Esophagus muscularis mucosa (tissue), 4 donors: Measurements from ENCODE around the gene BCL7C. TPM values are rescaled to one million over a fixed set of nuclear protein-coding genes. Genes with fewer than 3 reads are reported as not detected.

ENCODE experiments used
- DNase-seq: peaks from one replicate; pipeline ENCODE4 v3.0.0-alpha.2; 2017; ENCODE audit errors: extremely low spot score
- H3K27ac ChIP-seq, 4 donors: fragments of 200-600 bp; sonication (generic); replicated peaks in 1 of 4; 1 replicate in 3 of 4; 2 replicates in 1 of 4; pipeline ENCODE4 v1.5.1; 2016 to 2019; ENCODE audit warnings: mild to moderate bottlenecking in 1 of 4
- H3K27me3 ChIP-seq, 4 donors: fragments of 200-600 bp; sonication (generic); one replicate each; pipeline versions ENCODE4 v1.5.1 to v1.6.0; 2016 to 2019
- H3K36me3 ChIP-seq, 4 donors: fragments of 200-600 bp; sonication (generic); one replicate each; pipeline ENCODE4 v1.5.1; 2016 to 2019
- H3K4me1 ChIP-seq, 4 donors: fragments of 200-600 bp; sonication (generic); one replicate each; pipeline ENCODE4 v1.5.1; 2016 to 2019
- H3K4me3 ChIP-seq, 4 donors: fragments of 200-600 bp; sonication (generic); 1 replicate in 2 of 4; 2 replicates in 2 of 4; pipeline ENCODE4 v1.5.1; 2016 to 2019; ENCODE audit warnings: mild to moderate bottlenecking in 4 of 4, moderate library complexity in 1 of 4
- H3K9me3 ChIP-seq, 4 donors: fragments of 200-600 bp; sonication (generic); 1 replicate in 3 of 4; 2 replicates in 1 of 4; pipeline ENCODE4 v1.5.1; 2016 to 2019
- EP300 ChIP-seq: sonication (generic); formaldehyde crosslinking; IDR thresholded peaks from one replicate; pipeline ENCODE4 v1.6.1; 2017; ENCODE audit warnings: antibody characterized with exemption
- POLR2A ChIP-seq: fragments of 450-650 bp; IDR thresholded peaks from one replicate; pipeline ENCODE4 v1.6.1; 2017; ENCODE audit warnings: antibody characterized with exemption, moderate library complexity, mild to moderate bottlenecking, low read depth
- POLR2AphosphoS5 ChIP-seq, 2 donors: sonication (generic); formaldehyde crosslinking; IDR thresholded peaks; one replicate each; pipeline ENCODE4 v1.6.1; 2017; ENCODE audit warnings: antibody characterized with exemption in 2 of 2
- WGBS: methylation state at CpG from one replicate; pipeline ENCODE4 v1.1.5; 2018; 5-methylcytosine and 5-hydroxymethylcytosine counted together
- intact Hi-C: fragments of 100-400 bp; cut with DNase I; formaldehyde crosslinking; loops from one replicate; pipeline ENCODE4 v1.15.1; 2023
- total RNA-seq, 4 donors: library from RNA; depleted of rRNA; stranded (reverse); fragments of >200 nt; gene quantifications; one replicate each; pipeline versions ENCODE4 v1.1.0 to v1.2.1, GENCODE V29; 2016
- TF ChIP-seq, protein P1 (sequence below), 3 experiments: fragments of 200-600 bp in 2 of 3; fragments of 450-650 bp in 1 of 3; sonication (generic) in 2 of 3; IDR thresholded peaks; one replicate each; pipeline ENCODE4 v1.5.1; 2017 to 2019; ENCODE audit warnings: antibody characterized with exemption in 3 of 3, mild to moderate bottlenecking in 2 of 3, moderate library complexity in 1 of 3

BCL7C gene
- total RNA-seq, 4 donors from 2014 or later: 42.1 to 57.9 (median 45.5) TPM

DNA sequence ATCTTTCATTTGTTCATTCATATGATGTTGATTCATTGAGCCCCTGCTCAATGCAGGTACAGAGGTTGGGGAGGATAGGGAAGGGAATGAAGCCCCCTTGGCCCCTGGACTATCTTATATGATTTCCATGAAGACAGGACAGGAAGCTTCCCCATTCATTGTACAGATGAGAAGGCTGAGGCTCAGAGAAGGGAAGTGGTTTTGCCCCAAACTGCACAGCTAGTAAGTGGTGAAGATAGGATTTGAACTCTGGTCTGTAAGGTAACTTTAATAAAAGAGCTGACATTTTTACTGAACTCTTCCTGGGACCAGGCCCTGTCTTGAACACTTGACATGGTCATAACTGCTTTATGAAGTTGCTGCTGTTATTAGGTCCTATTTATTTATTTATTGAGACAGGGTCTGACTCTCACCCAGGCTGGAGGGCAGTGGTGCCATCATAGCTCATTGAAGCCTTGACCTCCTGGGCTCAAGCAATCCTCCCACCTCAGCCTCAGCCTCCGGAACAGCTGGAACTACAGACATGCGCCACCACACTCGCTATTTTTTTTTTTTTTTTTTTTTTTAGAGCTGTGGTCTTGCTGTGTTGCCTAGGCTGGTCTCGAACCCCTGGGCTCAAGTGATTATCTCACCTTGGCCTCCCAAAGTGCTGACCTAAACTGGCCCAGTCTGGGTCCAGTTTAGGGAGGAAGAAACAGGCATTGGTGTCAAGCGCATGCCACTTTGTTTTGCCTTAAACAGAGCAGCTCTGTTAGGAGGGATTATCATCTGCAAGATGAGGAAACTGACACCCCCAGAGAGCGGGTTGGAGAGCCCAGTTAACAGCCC lies 7.5 kb upstream of the BCL7C start:
- 37% methylated on average over 6 of the region's 6 CpGs for WGBS
- intact Hi-C loops: loop anchor here (2.0 kb wide), 1 partner anchor 57 kb away; no protein-coding TSS in a partner anchor
- TF ChIP-seq EP300 (no peak), POLR2AphosphoS5 (IDR thresholded peaks at IDR 0.05) (no peak), POLR2A (no peak)
- TF ChIP-seq, protein P1, sequence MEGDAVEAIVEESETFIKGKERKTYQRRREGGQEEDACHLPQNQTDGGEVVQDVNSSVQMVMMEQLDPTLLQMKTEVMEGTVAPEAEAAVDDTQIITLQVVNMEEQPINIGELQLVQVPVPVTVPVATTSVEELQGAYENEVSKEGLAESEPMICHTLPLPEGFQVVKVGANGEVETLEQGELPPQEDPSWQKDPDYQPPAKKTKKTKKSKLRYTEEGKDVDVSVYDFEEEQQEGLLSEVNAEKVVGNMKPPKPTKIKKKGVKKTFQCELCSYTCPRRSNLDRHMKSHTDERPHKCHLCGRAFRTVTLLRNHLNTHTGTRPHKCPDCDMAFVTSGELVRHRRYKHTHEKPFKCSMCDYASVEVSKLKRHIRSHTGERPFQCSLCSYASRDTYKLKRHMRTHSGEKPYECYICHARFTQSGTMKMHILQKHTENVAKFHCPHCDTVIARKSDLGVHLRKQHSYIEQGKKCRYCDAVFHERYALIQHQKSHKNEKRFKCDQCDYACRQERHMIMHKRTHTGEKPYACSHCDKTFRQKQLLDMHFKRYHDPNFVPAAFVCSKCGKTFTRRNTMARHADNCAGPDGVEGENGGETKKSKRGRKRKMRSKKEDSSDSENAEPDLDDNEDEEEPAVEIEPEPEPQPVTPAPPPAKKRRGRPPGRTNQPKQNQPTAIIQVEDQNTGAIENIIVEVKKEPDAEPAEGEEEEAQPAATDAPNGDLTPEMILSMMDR (IDR thresholded peaks at IDR 0.05): no peak
- H3K36me3 ChIP-seq: peaks cover 0 to 4% (median 0%) of the 10 kb centered on the region in 4 donors
- DNase-seq: no peak
- H3K4me1 ChIP-seq: peaks cover 10 to 44% (median 35%) of the 10 kb centered on the region in 4 donors
- peak overlapping the region; percentile 84 to 91 (median 89) for H3K27ac ChIP-seq
- no peaks in the 10 kb centered on the region for H3K9me3 ChIP-seq
- H3K27me3 ChIP-seq: no peaks in the 10 kb centered on the region
- H3K4me3 ChIP-seq: peak overlapping the region; percentile 63 to 68 (median 65)

DNA sequence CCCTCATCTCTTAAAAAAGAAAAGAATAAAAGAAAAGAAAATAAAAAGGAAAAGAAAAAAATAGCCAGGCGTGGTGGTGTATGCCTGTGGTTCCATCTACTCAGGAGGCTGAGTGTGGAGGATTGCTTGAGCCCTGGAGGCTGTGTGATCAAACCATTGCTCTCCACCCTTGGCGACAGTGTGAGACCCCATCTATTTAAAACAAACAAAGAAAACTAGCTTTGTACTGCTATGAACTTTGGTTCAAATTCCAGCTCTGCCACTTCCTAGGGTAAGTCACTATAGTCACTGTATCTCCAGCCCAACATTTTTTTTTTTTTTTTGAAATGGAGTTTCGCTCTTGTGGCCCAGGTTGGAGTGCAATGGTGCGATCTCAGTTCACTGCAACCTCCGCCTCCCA lies 6.7 kb upstream of the BCL7C start:
- Histone ChIP-seq H3K27me3 (no peaks in the 10 kb centered on the region), H3K36me3 (peaks cover 0 to 4% (median 0%) of the 10 kb centered on the region in 4 donors), H3K4me3 (no peak overlapping the region), H3K9me3 (no peaks in the 10 kb centered on the region), H3K27ac (no peak overlapping the region), H3K4me1 (peaks cover 17 to 51% (median 43%) of the 10 kb centered on the region in 4 donors)
- TF ChIP-seq EP300 (no peak), POLR2AphosphoS5 (IDR thresholded peaks at IDR 0.05) (no peak), POLR2A (no peak)
- TF ChIP-seq, protein P1 (IDR thresholded peaks at IDR 0.05): no peak
- 93% methylated on average over 5 of the region's 5 CpGs for WGBS
- no peak for DNase-seq
- intact Hi-C loops: loop anchor here (2.0 kb wide), 1 partner anchor 56 kb away; no protein-coding TSS in a partner anchor

DNA sequence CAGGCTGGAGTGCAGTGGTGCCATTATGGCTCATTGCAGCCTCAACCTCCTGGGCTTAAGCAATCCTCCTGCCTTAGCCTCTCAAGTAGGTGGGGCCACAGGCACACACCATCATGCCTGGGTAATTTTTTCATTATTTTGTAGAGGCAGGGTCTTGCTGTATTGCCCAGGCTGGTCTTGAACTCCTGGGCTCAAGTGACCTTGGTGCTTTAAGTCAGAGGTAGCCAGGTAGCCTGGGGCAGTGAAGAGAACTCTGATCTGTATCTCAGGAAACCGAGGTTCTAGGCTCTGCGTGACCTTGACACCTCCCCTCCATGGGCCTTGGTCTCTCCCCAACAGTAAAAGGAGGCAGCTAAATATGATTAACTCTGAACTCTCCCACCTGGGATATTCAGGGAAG lies 5.9 kb upstream of the BCL7C start:
- H3K4me3 ChIP-seq: no peak overlapping the region
- H3K9me3 ChIP-seq: no peaks in the 10 kb centered on the region
- H3K27ac ChIP-seq: no peak overlapping the region
- TF ChIP-seq EP300 (no peak), POLR2AphosphoS5 (IDR thresholded peaks at IDR 0.05) (no peak), POLR2A (no peak)
- TF ChIP-seq, protein P1 (IDR thresholded peaks at IDR 0.05): no peak
- H3K27me3 ChIP-seq: no peaks in the 10 kb centered on the region
- peaks cover 0 to 4% (median 0%) of the 10 kb centered on the region in 4 donors for H3K36me3 ChIP-seq
- 60% methylated on average over 1 of the region's 2 CpGs for WGBS
- H3K4me1 ChIP-seq: peaks cover 25 to 57% (median 50%) of the 10 kb centered on the region in 4 donors
- DNase-seq: no peak
- intact Hi-C loops: loop anchor here (2.0 kb wide), 1 partner anchor 55 kb away; no protein-coding TSS in a partner anchor

DNA sequence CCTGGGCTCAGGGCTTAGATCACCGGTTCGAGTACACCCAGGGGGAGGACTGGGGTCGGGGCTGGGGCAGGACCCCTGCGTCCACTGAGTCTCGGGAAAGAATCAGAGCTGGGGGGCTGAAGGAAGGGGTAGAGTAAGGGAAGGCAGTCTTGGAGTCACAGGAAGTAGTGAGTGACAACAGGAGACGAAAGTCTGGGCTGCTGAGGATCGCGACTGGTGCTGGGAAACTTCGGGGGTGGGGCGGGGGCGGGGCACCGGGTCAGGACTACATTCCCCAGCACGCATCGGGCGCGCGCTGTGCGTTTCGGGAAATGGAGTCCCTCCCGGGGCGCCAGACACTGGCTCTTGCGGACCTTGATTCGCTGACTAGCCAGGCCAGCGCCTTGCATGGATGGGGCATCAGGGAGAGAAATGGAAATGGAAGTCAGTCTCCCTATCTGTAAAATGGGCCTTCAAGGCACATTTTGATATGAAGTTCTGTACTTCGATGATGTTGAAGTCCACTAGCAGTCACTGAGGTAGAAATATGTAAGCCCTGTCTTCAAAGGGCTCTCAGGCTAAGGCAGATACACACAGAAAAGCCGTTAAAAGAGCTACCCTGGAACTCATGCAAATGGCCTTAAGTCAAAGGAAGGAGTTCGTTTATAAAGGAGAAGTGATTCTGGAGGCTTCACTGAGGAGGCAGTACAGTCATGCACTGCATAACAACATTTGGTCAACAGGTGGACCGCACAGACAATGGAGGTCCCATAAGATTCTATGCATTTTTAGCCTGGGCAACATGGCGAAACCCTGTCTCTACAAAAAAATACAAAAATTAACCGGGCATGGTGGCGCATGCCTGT lies 3.2 kb upstream of the BCL7C start:
- 38% methylated on average over 13 of the region's 31 CpGs for WGBS
- Histone ChIP-seq H3K4me3 (peak overlapping the region; percentile 63 to 71 (median 68)), H3K9me3 (no peaks in the 10 kb centered on the region), H3K4me1 (peaks cover 35 to 61% (median 55%) of the 10 kb centered on the region in 4 donors), H3K36me3 (peaks cover 0 to 7% (median 4%) of the 10 kb centered on the region in 4 donors), H3K27ac (peak overlapping the region; percentile 96 to 99 (median 98)), H3K27me3 (no peaks in the 10 kb centered on the region)
- DNase-seq: peak; percentile 98
- intact Hi-C loops: no loop called here
- TF ChIP-seq, protein P1 (IDR thresholded peaks at IDR 0.05): peak in 1 of 3 experiments; percentile 20
- TF ChIP-seq POLR2A: peak; percentile 13
- TF ChIP-seq POLR2AphosphoS5 (IDR thresholded peaks at IDR 0.05): peak; percentile 76 to 77
- TF ChIP-seq EP300: no peak
